Natural killer cell (primary cell): ENCODE measurements around the gene TEX264. TPM values are rescaled to one million over a fixed set of nuclear protein-coding genes. Genes with fewer than 3 reads are reported as not detected.
A peak's percentile ranks its signal among the peaks of the same experiment; 100 is the strongest.

Experiments used
- ATAC-seq, 3 donors: fragments of 150-1000 bp in 2 of 3; fragments of 200-7000 bp in 1 of 3; cut with Tn5 transposase; 1 replicate in 1 of 3; 2 replicates in 2 of 3; pipeline ENCODE4 v1.10.0; 2021; ENCODE audit warnings: mild to moderate bottlenecking in 2 of 3, moderate library complexity in 2 of 3
- DNase-seq, 2 donors: peaks; one replicate each; pipeline versions ENCODE4 v3.0.0 to v3.0.0-alpha.2; 2013 to 2021; ENCODE audit warnings: mixed read lengths in 1 of 2
- H3K27ac ChIP-seq: one replicate; pipeline ENCODE4 v1.5.1; 2013; ENCODE audit warnings: mild to moderate bottlenecking, low read length
- H3K27me3 ChIP-seq: one replicate; pipeline ENCODE4 v1.6.1; 2013; ENCODE audit warnings: low read length; ENCODE audit not compliant: control insufficient read depth, insufficient read depth
- H3K36me3 ChIP-seq: one replicate; pipeline ENCODE4 v1.6.1; 2013; ENCODE audit warnings: low read length; ENCODE audit not compliant: control insufficient read depth, insufficient read depth
- H3K4me1 ChIP-seq: one replicate; pipeline ENCODE4 v1.6.1; 2013; ENCODE audit warnings: low read length; ENCODE audit not compliant: control insufficient read depth, insufficient read depth
- H3K4me3 ChIP-seq: one replicate; pipeline ENCODE4 v1.5.1; 2013; ENCODE audit warnings: low read length
- H3K9me3 ChIP-seq: one replicate; pipeline ENCODE4 v1.6.1; 2013; ENCODE audit warnings: low read length; ENCODE audit not compliant: control insufficient read depth, insufficient read depth
- H3K27ac Mint-ChIP-seq, 2 donors: one replicate each; pipeline ENCODE4 v1.8.0; 2022; ENCODE audit warnings: mild to moderate bottlenecking in 2 of 2, mixed read lengths in 2 of 2, moderate library complexity in 1 of 2
- H3K27me3 Mint-ChIP-seq, 2 donors: one replicate each; pipeline ENCODE4 v1.8.0; 2022; ENCODE audit warnings: low read depth in 2 of 2, mixed read lengths in 2 of 2
- H3K36me3 Mint-ChIP-seq: one replicate; pipeline ENCODE4 v1.8.0; 2022; ENCODE audit warnings: mixed read lengths
- H3K4me1 Mint-ChIP-seq, 2 donors: one replicate each; pipeline ENCODE4 v1.8.0; 2022; ENCODE audit warnings: mixed read lengths in 2 of 2
- H3K4me3 Mint-ChIP-seq: one replicate; pipeline ENCODE4 v1.8.0; 2022; ENCODE audit warnings: mild to moderate bottlenecking, moderate library complexity, mixed read lengths
- H3K9me3 Mint-ChIP-seq, 2 donors: one replicate each; pipeline ENCODE4 v1.8.0; 2022; ENCODE audit warnings: mixed read lengths in 2 of 2
- WGBS: methylation state at CpG from one replicate; pipeline ENCODE4 v1.1.7; 2013; ENCODE audit warnings: missing lambda C conversion rate; ENCODE audit not compliant: insufficient coverage; 5-methylcytosine and 5-hydroxymethylcytosine counted together
- intact Hi-C: fragments of 100-400 bp; cut with micrococcal nuclease; formaldehyde crosslinking; loops from one replicate; pipeline ENCODE4 v1.14.2; 2022
- total RNA-seq, 4 donors: library from RNA; stranded (reverse); fragments of 120-200 nt in 1 of 4; gene quantifications; one replicate each; pipeline versions ENCODE4 v1.2.3 to v1.2.4, GENCODE V29; 2013 to 2022
- TF ChIP-seq, protein P1 (sequence below): fragments of 200-600 bp; IDR thresholded peaks from one replicate; pipeline ENCODE4 v1.8.0; 2022; ENCODE audit warnings: antibody characterized with exemption

Gene TEX264
- total RNA-seq, 3 donors from 2014 or later (not counting 1 experiment from before 2014, with no cell fraction given): 41.1 to 46.8 (median 45.4) TPM

GRCh38 chr3:51669241-51670052, 1.6 kb upstream of the TEX264 start:
- H3K27ac Mint-ChIP-seq: peak overlapping the region; percentile 87 to 98
- H3K4me1 Mint-ChIP-seq: peaks cover 41 to 46% of the 10 kb centered on the region in 2 donors
- 45% methylated on average over 9 of the region's 9 CpGs for WGBS
- H3K36me3 Mint-ChIP-seq: no peaks in the 10 kb centered on the region
- Histone ChIP-seq H3K4me3 (no peak overlapping the region), H3K27me3 (no peaks in the 10 kb centered on the region), H3K9me3 (no peaks in the 10 kb centered on the region), H3K27ac (no peak overlapping the region), H3K4me1 (peaks cover 45% of the 10 kb centered on the region), H3K36me3 (no peaks in the 10 kb centered on the region)
- no peaks in the 10 kb centered on the region for H3K27me3 Mint-ChIP-seq
- H3K9me3 Mint-ChIP-seq: no peaks in the 10 kb centered on the region
- TF ChIP-seq, protein P1, sequence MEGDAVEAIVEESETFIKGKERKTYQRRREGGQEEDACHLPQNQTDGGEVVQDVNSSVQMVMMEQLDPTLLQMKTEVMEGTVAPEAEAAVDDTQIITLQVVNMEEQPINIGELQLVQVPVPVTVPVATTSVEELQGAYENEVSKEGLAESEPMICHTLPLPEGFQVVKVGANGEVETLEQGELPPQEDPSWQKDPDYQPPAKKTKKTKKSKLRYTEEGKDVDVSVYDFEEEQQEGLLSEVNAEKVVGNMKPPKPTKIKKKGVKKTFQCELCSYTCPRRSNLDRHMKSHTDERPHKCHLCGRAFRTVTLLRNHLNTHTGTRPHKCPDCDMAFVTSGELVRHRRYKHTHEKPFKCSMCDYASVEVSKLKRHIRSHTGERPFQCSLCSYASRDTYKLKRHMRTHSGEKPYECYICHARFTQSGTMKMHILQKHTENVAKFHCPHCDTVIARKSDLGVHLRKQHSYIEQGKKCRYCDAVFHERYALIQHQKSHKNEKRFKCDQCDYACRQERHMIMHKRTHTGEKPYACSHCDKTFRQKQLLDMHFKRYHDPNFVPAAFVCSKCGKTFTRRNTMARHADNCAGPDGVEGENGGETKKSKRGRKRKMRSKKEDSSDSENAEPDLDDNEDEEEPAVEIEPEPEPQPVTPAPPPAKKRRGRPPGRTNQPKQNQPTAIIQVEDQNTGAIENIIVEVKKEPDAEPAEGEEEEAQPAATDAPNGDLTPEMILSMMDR: peak; percentile 89
- intact Hi-C loops: loop anchor here (1.0 to 5.0 kb wide), 4 partner anchors 17 to 1052 kb away; partner anchors contain the start of genes MAPKAPK3, PARP3 and RRP9
- peak overlapping the region; percentile 92 for H3K4me3 Mint-ChIP-seq
- ATAC-seq: peak in 1 of 3 donors; percentile 29
- peak; percentile 73 to 85 for DNase-seq

GRCh38 chr3:51670053-51670822, 814 bp upstream of the TEX264 start:
- no peak for ATAC-seq
- intact Hi-C loops: loop anchor here (2.0 to 5.0 kb wide), 2 partner anchors 17 to 1053 kb away; partner anchors contain the start of gene MAPKAPK3
- H3K27me3 ChIP-seq: no peaks in the 10 kb centered on the region
- 44% methylated on average over 12 of the region's 15 CpGs for WGBS
- no peaks in the 10 kb centered on the region for H3K27me3 Mint-ChIP-seq
- peaks cover 49 to 54% of the 10 kb centered on the region in 2 donors for H3K4me1 Mint-ChIP-seq
- H3K36me3 Mint-ChIP-seq: peaks cover under 1% of the 10 kb centered on the region
- H3K27ac ChIP-seq: peak overlapping the region; percentile 85
- H3K4me3 Mint-ChIP-seq: peak overlapping the region; percentile 92
- H3K36me3 ChIP-seq: peaks cover 4% of the 10 kb centered on the region
- no peaks in the 10 kb centered on the region for H3K9me3 Mint-ChIP-seq
- peak overlapping the region; percentile 47 for H3K4me3 ChIP-seq
- peaks cover 51% of the 10 kb centered on the region for H3K4me1 ChIP-seq
- peak in 1 of 2 donors; percentile 73 for DNase-seq
- TF ChIP-seq, protein P1: no peak
- H3K27ac Mint-ChIP-seq: peak overlapping the region; percentile 87 to 98
- no peaks in the 10 kb centered on the region for H3K9me3 ChIP-seq

DNA sequence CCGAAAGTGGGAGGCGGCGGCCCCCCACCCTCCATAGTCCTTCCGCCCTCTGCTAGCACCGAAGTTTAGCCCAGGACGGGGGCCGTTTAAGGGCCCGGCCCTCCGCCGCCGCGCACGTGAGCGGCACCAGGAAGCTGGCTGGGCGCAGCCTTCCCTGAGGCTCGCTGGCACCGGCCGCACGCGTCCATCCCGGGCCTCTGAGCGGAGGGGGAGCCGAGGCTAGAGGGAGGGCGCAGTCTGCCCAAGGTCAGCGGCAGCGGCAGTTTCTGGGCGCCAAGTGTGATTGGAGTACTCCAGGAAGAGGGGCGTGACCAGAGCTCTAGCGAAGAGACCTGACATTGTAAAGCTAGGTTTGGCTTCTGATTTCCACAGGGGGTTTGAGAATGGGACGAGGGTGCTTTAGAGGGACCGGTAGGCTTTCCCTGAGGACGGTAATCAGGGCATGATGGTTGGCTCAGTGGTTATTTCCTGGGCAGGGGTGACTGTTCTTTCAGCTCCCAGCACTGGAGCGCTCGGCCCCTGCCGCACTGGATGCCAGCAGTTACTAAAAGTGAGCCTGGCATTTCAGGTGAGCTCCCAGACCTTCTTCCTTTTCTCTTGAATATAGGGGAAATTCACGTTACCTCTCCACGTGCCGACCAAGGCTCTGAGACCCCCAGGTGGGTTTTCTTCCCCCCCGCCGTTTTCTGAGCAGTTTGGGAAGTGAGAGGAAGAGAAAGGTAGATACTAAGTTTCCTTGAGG, 853 bp downstream of the TEX264 start:
- peaks cover 7% of the 10 kb centered on the region for H3K36me3 Mint-ChIP-seq

More for the DNA sequence above, 853 bp downstream of the TEX264 start:
- Mint-ChIP-seq H3K9me3 (no peaks in the 10 kb centered on the region), H3K4me1 (peaks cover 61 to 66% of the 10 kb centered on the region in 2 donors), H3K27me3 (no peaks in the 10 kb centered on the region), H3K4me3 (peak overlapping the region; percentile 92), H3K27ac (peak overlapping the region; percentile 87 to 98)
- H3K27ac ChIP-seq: peak overlapping the region; percentile 84
- H3K4me1 ChIP-seq: peaks cover 58% of the 10 kb centered on the region
- TF ChIP-seq, protein P1: no peak
- intact Hi-C loops: loop anchor here (1.0 to 5.0 kb wide), 3 partner anchors 10 to 1055 kb away; partner anchors contain the start of gene MAPKAPK3
- peak in 1 of 2 donors; percentile 68 for DNase-seq
- peak overlapping the region; percentile 86 for H3K4me3 ChIP-seq
- no peaks in the 10 kb centered on the region for H3K9me3 ChIP-seq
- peaks cover 9% of the 10 kb centered on the region for H3K36me3 ChIP-seq
- no peaks in the 10 kb centered on the region for H3K27me3 ChIP-seq
- ATAC-seq: peak; percentile 38 to 51 (median 38)
- WGBS: 8% methylated on average over 38 of the region's 40 CpGs
